BJ (cell line): Measurements from ENCODE around the gene GJC2. TPM values are rescaled to one million over a fixed set of nuclear protein-coding genes. Genes with fewer than 3 reads are reported as not detected.

Experiments
- CTCF ChIA-PET: fragments of 350-600 bp; formaldehyde crosslinking; extraction: SDS; loops from one replicate; lab custom pipeline; 2021; ENCODE audit warnings: antibody characterized with exemption, inconsistent platforms; lab: Yijun Ruan, JAX
- POLR2A ChIA-PET: fragments of 300-600 bp; sonication (Branson Sonifier 250); formaldehyde crosslinking; extraction: SDS; loops from one replicate; lab custom pipeline; 2021; ENCODE audit warnings: antibody characterized with exemption; lab: Charles Lee
- DNase-seq: peaks from one replicate; pipeline ENCODE4 v3.0.0-alpha.2; 2011; ENCODE audit warnings: low read depth
- H3K27me3 ChIP-seq: 2 replicates; pipeline ENCODE4 v1.6.0; 2011; ENCODE audit warnings: low read length; ENCODE audit not compliant: control insufficient read depth, insufficient read depth
- H3K36me3 ChIP-seq: 2 replicates; pipeline ENCODE4 v1.5.1; 2011; ENCODE audit warnings: low read length; ENCODE audit not compliant: control insufficient read depth, insufficient read depth
- H3K4me3 ChIP-seq: 2 replicates; pipeline ENCODE4 v1.5.1; 2011; ENCODE audit warnings: low read depth, mild to moderate bottlenecking, control low read depth, low read length
- polyA plus RNA-seq: library from polyadenylated mRNA; depleted of rRNA; stranded (reverse); fragments of >200 nt; gene quantifications from 2 replicates; pipeline ENCODE4 v1.2.3, GENCODE V29; 2011
- TF ChIP-seq, protein P1 (sequence below): IDR thresholded peaks from 2 replicates; pipeline ENCODE4 v1.5.1; 2011; ENCODE audit warnings: low read depth, mild to moderate bottlenecking, control low read depth, inconsistent platforms, low read length, moderate library complexity; ENCODE audit not compliant: insufficient read depth

The GJC2 gene
- polyA plus RNA-seq, 1 experiment, result 0.92 TPM

DNA sequence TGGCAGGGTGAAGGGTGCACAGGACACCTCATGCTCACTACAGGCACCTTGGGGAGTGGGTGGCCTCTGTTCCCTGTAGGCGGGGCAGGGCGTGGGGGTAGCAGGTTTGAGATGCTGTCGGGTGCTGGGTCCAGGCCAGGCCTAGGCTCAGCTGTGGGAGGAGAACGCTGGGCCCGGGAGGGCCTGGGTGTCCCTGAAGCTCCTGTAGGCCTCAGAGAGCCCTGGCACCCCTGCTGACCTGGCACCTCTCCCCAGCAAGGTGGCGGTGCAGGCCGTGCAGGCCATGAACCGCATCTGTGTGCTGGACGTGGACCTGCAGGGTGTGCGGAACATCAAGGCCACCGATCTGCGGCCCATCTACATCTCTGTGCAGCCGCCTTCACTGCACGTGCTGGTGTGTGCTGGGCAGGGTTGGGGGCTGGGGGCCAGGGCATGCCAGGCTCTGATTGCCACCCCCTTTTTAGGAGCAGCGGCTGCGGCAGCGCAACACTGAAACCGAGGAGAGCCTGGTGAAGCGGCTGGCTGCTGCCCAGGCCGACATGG is 2.5 kb upstream of the GJC2 start:
- DNase-seq, result no peak
- POLR2A ChIA-PET, result no interaction called here
- TF ChIP-seq, protein P1, sequence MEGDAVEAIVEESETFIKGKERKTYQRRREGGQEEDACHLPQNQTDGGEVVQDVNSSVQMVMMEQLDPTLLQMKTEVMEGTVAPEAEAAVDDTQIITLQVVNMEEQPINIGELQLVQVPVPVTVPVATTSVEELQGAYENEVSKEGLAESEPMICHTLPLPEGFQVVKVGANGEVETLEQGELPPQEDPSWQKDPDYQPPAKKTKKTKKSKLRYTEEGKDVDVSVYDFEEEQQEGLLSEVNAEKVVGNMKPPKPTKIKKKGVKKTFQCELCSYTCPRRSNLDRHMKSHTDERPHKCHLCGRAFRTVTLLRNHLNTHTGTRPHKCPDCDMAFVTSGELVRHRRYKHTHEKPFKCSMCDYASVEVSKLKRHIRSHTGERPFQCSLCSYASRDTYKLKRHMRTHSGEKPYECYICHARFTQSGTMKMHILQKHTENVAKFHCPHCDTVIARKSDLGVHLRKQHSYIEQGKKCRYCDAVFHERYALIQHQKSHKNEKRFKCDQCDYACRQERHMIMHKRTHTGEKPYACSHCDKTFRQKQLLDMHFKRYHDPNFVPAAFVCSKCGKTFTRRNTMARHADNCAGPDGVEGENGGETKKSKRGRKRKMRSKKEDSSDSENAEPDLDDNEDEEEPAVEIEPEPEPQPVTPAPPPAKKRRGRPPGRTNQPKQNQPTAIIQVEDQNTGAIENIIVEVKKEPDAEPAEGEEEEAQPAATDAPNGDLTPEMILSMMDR, result no peak
- Histone ChIP-seq H3K4me3 (no peak overlapping the region), H3K27me3 (no peaks in the 10 kb centered on the region), H3K36me3 (peaks cover 23% of the 10 kb centered on the region)
- CTCF ChIA-PET, result interaction anchor here (2.2 kb wide), 1 partner anchor 18 kb away, joined by 7 read pairs; the partner anchor contains the start of gene IBA57

DNA sequence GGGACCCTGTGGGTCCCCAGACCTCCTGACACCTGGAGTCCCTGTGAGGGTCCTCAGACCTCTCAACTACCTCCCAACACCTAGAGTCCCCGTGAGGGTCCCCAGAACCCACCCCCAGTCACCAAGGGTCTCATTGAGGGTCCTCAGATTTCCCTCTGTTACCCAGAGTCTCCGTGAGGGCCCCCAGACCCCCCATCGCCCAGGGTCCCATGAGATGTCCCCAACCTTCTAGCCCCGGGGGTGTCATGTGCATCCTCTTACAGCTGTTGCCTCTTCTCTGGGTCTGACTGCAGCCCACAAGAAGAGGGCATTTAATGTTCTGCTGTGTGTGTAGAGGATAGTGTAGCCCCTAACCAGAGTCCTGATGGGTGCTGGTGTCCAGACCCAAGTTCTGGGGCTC is 2.0 kb upstream of the GJC2 start:
- DNase-seq, result no peak
- ChIA-PET POLR2A (no interaction called here), CTCF (interaction anchor here (2.2 kb wide), 1 partner anchor 18 kb away, joined by 7 read pairs; the partner anchor contains the start of gene IBA57)
- H3K27me3 ChIP-seq, result no peaks in the 10 kb centered on the region
- peaks cover 20% of the 10 kb centered on the region for H3K36me3 ChIP-seq
- TF ChIP-seq, protein P1, result no peak
- no peak overlapping the region for H3K4me3 ChIP-seq

DNA sequence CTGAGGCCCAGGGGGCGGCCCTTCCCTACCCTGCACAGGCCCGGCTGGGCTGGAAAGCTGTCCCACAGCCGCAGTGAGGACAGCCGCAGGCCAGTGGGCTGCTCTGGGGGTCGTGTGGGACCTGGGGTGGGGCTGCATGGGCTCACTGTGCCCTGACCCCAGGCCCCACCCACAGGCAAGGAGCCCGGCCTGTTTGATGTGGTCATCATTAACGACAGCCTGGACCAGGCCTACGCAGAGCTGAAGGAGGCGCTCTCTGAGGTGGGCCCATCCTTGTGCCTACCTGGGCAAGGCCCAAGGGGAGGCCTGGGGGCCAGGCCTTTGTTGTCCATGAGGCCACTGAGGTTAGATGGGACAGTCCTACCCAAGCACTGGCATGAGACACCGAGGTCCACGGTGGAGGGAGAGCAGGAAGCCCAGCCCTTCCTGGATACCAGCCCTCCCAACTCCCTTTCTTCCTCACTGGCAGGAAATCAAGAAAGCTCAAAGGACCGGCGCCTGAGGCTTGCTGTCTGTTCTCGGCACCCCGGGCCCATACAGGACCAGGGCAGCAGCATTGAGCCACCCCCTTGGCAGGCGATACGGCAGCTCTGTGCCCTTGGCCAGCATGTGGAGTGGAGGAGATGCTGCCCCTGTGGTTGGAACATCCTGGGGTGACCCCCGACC is 1.4 kb upstream of the GJC2 start:
- H3K4me3 ChIP-seq, result no peak overlapping the region
- DNase-seq, result no peak
- H3K36me3 ChIP-seq, result peaks cover 19% of the 10 kb centered on the region
- H3K27me3 ChIP-seq, result no peaks in the 10 kb centered on the region
- ChIA-PET CTCF (interaction anchor here (1.0 to 2.2 kb wide), 2 partner anchors 17 to 18 kb away, joined by 3 to 7 read pairs; partner anchors contain the start of gene IBA57), POLR2A (no interaction called here)
- TF ChIP-seq, protein P1, result no peak

DNA sequence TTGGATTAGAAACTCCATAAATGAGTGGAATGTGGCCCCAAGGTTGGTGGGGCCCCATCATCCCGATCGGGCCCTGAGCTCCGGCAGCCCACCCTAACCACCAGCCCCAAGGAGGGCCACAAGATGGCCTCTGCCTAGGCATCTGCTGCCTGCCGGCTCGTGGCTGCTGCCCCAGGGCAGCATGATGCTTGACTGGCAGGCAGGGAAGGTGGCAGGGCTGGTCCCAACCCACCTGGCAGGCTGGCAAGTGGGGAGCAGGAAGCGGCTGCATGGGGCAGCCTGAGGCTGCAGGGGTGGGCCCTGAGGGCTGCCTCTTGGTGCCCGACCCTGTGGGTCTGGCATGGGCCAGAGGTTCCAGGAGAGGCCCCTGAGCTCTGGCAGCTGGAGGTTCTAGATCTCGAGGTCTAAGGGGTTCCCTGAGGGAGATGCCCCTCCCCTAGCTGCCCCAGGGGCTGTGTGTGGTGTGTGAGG is 760 bp upstream of the GJC2 start:
- no peak overlapping the region for H3K4me3 ChIP-seq
- no peak for DNase-seq
- TF ChIP-seq, protein P1, result no peak
- no peaks in the 10 kb centered on the region for H3K27me3 ChIP-seq
- ChIA-PET CTCF (interaction anchor here (1.0 to 2.2 kb wide), 2 partner anchors 17 to 18 kb away, joined by 3 to 7 read pairs; partner anchors contain the start of gene IBA57), POLR2A (no interaction called here)
- peaks cover 19% of the 10 kb centered on the region for H3K36me3 ChIP-seq

DNA sequence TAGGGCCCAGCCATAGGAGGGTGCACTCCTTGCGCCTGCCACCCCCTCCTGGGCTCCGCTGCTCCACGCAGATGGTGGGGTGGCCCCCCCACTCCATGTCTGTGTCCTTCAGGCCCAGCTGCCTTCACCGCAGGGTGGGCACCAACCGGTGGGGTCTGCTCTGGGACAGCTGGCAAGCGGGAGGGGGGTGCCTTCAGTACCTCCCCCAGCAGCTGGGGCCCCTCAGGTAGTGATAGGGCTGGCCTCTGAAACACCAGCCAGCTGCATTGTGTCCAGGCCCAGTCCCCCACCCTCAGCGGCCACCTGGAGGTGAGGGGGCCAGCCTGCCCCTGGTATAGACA is 360 bp downstream of the GJC2 start:
- H3K4me3 ChIP-seq, result no peak overlapping the region

More for the DNA sequence above, 360 bp downstream of the GJC2 start:
- no peaks in the 10 kb centered on the region for H3K27me3 ChIP-seq
- ChIA-PET CTCF (interaction anchor here (0.5 to 1.6 kb wide), 3 partner anchors 12 to 38 kb away, joined by 3 to 7 read pairs (median 4); no protein-coding TSS in a partner anchor), POLR2A (no interaction called here)
- TF ChIP-seq, protein P1, result no peak
- DNase-seq, result no peak
- H3K36me3 ChIP-seq, result peaks cover 19% of the 10 kb centered on the region
